NCI-H1048 (cell line): ENCODE data around the gene NUBPL.
"Not testable (repeated sequence)": the region's sequence is repeated elsewhere in the genome, so short reads cannot be mapped to it uniquely, and the experiment has no call there.

Experiments
- DNase-seq: peaks from one replicate; lab custom pipeline; 2025; lab: John Stamatoyannopoulos, UW

Gene NUBPL

DNA sequence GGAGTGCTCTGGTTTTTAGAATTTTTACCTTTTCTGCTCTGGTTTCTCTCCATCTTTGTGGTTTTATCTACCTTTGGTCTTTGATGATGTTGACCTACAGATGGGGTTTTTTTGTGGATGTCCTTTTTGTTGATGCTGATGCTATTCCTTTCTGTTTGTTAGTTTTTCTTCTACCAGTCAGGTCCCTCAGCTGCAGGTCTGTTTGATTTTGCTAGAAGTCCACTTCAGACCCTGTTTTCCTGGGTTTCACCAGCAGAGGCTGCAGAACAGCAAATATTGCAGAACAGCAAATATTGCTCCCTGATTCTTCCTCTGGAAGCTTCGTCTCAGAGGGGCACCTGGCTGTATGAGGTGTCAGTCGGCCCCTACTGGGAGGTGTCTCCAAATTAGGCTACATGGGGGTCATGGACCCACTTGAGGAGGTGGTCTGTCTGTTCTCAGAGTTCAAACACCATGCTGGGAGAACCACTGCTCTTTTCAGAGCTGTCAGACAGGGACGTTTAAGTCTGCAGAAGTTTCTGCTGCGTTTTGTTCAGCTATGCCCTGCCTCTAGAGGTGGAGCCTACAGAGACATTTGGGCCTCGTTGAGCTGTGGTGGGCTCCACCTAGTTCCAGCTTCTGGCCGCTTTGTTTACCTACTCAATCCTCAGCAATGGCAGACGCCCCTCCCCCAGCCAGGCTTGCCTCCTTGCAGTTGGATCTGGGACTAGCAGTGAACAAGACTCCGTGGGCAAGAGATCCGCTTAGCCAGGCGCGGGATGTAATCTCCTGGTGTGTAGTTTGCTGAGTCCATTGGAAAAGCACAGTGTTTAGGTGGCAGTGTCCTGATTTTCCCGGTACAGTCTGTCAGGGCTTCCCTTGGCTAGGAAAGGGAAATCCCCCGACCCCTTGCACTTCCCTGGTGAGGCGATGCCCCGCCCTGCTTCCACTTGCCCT lies 250.8 kb downstream of the NUBPL start:
- DNase-seq = not testable (repeated sequence)

- DNase-seq = not testable (repeated sequence)
Observed at GRCh38 chr14:31813724-31814490, 252.7 kb downstream of the NUBPL start.

- no peak for DNase-seq
Observed at GRCh38 chr14:31819281-31819680, 258.1 kb downstream of the NUBPL start.

DNA sequence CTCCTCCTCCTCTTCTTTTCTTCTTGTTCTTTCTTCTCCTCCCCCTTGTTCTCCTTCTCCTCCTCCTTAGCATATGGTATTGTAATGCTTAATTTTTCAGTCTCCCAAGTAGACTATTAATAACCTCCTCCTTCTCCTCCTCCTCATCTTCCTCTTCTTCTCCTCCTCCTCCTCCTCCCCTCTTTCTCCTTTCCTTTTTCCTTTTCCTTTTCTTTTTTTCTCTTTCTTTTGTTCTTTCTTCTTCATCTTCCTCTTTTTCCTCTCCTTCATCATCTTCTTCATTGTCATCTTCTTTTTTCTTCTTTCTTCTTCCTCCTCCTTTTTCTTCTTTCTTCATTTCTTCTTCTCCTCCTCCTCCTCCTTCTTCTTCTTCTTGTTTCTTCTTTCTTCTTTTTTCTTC lies 264.3 kb downstream of the NUBPL start:
- no peak for DNase-seq

DNA sequence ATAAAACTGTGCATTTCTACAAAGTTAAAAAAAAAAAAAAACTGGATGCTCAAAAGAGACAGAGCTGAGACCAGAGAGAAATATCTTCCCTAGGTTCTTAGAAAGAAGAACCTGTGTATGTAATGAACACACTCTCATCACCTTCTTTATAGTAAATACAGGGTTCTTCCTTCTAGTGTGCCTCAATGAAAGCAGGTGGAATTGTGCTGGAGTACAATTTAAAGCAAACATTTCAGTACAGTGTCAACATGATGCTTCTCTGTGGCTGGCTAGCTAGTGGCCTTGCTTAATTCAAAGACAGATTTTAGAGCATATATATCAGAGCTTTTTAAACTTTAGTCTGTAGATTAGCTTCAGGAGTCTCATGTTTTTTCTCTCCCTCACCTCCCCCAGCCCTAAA lies 266.1 kb downstream of the NUBPL start:
- DNase-seq = no peak

GRCh38 chr14:31828946-31829868 lies 268.0 kb downstream of the NUBPL start:
- no peak for DNase-seq

DNA sequence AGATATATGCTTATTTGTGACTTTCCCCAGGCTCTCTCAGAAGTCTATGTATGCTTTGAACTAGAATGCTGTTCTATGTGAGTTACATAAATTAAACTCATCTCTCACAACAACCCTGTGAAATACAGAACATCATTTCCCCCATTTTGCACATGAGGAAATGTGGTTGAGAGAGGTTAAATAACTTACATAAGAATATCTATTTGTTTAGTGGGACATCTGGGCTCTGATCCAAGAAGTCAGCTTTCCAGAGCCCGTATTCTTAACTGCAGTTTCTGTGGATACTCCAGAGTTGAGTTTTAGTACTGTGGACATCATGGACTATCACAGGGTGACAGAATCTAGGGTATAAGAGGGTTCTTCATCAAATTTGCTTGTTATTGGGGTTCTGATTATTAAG lies 273.4 kb downstream of the NUBPL start:
- no peak for DNase-seq

DNA sequence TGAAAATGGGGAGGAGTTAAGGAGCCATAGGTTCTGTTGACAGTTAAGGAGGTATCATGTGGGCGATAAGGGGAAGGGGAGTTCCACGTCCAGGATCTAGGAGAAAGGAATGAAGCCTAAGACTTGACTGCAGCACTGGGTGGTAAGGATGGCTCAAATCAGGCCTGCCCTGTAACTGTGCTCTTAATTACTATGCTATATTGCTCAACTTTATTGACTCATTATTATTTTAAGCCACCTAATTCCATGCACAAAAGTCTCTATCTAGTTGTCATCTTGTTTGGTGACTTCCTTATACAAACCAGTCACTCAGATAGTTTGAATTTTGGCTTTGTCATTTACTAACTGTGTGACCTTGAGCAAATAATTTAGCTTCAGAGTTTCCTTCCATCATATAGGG lies 273.8 kb downstream of the NUBPL start:
- DNase-seq = no peak

GRCh38 chr14:31837031-31837430 lies 275.8 kb downstream of the NUBPL start:
- no peak for DNase-seq

- DNase-seq = no peak
Observed at GRCh38 chr14:31842899-31843298, 281.7 kb downstream of the NUBPL start.

DNA sequence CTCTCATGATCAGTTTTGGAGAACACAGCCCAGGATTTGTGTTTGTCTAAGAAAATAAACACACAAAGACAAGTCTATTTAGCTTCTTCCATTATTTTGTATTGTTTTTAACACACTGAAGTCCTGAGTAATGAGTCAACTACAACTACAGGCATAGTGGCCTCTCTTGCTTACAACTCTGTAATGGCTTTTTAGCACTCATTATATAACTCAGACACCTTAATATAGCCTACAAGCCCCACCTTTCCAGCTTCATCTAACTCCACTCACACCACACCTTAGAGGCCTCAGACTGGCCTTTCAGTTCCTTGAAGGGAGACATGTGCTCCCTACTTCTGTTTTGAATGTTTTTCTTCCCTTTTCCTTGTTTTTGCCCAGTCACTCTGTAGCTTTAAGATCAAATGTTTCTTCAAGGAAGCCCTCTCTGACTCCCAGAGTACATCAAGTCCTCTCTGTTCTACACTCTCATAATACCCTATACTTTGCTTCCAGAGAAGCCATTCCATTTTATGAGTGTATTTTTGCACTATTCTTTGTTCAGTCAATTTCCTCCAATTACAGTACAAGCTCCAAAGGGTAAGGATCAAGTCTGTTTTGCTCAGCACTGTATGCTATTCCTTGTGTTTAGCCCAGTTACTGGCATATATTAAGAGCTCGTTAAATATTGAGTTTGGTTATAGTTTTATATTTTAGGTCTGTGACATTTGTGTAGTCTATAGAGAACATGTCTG lies 282.3 kb downstream of the NUBPL start:
- no peak for DNase-seq

GRCh38 chr14:31854508-31855075 lies 293.4 kb downstream of the NUBPL start:
- DNase-seq = no peak

DNA sequence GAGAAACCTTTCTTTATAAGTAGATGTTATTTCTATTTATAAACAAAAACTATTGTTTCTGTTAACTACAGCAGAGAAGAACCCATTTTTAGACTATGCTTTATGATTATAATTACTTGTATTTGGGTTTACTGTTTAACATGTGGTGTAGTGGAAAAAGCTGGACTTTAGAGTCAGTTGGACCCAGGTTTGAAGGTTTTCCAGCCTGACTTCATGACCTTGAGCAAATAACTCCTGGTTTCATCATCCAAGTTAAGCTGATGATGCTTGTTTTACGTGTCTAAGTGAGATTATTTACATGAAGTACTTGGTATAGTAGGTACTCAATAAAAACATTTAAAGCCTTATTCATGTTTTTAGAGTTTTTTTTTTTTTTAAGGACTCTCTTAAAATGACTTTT lies 294.1 kb downstream of the NUBPL start:
- no peak for DNase-seq

DNA sequence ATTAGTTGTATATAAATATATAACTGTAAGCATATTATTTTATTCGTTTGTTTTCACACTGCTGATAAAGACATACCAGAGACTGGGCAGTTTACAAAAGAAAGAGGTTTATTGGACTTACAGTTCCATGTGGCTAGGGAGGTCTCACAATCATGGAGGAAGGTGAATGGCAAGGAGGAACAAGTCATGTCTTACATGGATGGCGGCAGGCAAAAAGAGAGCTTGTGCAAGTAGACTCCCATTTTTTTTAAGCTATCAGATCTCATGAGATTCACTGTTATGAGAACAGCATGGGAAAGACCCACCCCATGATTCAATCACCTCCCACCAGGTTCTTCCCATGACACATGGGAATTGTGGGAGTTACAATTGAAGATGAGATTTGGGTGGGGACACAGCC lies 294.8 kb downstream of the NUBPL start:
- DNase-seq = not testable (repeated sequence)

GRCh38 chr14:31858868-31859267 lies 297.7 kb downstream of the NUBPL start:
- DNase-seq = no peak

DNA sequence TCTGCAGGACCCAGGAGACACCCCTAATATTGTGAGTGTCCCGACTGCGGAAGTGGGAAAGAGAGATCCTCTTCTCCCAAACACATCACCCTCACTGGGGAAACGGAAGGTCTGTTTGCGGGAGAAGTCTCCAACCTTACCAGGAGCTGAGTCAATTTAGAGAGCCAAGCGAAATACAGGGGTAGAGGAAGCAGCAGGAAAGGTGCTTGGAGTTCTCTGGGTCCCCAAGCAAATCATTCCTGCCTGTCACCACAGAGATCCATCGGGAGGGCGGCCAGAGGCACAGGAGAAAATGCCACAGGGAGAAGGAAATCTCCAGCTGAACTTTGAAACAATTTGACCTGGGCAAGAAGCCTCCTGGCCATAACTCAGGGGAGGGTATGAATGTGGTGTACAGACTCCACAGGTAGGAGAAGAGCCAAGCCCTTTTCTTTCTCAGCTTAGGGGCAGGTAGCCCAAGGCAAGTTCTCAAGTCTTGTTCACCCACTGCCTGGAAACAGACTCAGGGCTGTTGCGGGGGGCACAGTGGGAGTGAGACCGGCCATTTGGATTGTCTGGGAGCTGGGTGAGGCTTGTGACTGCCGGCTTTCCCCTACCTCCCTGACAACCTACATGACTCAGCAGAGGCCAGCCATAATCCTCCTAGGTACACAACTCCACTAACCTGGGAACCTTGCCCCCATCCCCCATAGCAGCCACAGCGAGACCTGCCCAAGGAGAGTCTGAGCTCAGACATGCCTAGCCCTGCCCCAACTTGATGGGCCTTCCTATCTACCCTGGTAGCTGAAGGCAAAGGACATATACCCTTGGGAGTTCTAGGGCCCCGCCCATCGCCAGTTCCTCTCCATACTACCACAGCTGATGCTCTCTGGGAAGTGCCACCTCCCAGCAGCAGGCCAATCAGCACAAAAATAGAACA lies 304.0 kb downstream of the NUBPL start:
- DNase-seq = no peak

GRCh38 chr14:31867570-31867969 lies 306.4 kb downstream of the NUBPL start:
- no peak for DNase-seq

DNA sequence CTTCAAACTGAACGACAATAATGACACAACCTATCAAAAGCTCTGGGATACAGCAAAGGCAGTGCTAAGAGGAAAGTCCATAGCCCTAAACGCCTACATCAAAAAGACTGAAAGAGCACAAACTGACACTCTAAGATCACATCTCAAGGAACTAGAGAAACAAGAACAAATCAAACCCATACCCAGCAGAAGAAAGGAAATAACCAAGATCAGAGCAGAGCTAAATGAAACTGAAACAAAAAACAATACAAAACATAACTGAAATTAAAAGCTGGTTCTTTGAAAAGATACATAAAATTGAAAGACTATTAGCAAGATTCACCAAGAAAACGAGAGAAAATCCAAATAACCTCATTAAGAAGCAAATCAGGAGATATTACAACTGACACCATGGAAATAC lies 306.9 kb downstream of the NUBPL start:
- DNase-seq = not testable (repeated sequence)

- DNase-seq = no peak
Observed at GRCh38 chr14:31876741-31877140, 315.5 kb downstream of the NUBPL start.

DNA sequence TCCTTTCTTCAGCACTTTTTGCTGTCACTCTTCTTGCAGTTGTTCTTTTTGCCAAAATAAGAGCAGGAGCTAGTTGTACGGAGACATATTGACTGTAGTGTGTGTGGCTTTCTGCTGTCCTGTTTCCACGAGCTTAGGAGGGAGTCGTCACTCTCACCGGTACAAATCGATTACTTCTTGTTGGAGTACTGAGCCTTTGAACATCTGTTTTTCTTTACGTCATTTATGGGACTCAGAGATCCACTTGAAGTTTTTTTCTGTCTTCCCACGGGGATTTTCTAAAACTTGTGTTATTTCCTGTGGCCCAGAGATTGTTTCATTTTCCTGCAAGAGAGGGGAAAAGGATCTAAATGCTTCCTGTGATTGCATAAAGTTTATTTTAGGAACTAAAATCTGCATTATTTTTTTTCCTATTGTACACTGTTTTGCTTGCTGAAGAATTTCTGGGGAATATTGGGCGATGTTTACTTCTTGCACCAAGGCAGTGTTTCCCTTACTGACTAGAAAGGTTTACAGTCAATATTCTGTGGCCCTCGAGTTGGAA lies 316.1 kb downstream of the NUBPL start:
- no peak for DNase-seq
